DMS153 treated with DMSO at 0.1 percent for 48 hours (cell line): ENCODE measurements around the gene CTTNBP2.
A peak's percentile ranks its signal among the peaks of the same experiment; 100 is the strongest.

Source experiments
- DNase-seq: peaks from one replicate; lab custom pipeline; 2025; ENCODE audit not compliant: unreplicated experiment; lab: John Stamatoyannopoulos, UW

The CTTNBP2 gene

GRCh38 chr7:117873310-117874190 lies at the start of gene CTTNBP2:
CTTNBP2 (minus strand) TSS chr7:117873441; CDS start chr7:117873415, 26 bp downstream.
- DNase-seq, result no peak

- no peak for DNase-seq
Measured at GRCh38 chr7:117916309-117916708, 43.1 kb upstream of the CTTNBP2 start.

GRCh38 chr7:117912421-117912820 lies 39.2 kb upstream of the CTTNBP2 start:
- DNase-seq, result no peak

GRCh38 chr7:117908031-117908795 lies 35.0 kb upstream of the CTTNBP2 start:
- DNase-seq, result no peak

GRCh38 chr7:117907049-117907640 lies 33.9 kb upstream of the CTTNBP2 start:
- DNase-seq, result no peak

GRCh38 chr7:117902314-117902889 lies 29.2 kb upstream of the CTTNBP2 start:
- no peak for DNase-seq

GRCh38 chr7:117901089-117901797 lies 28.0 kb upstream of the CTTNBP2 start:
- DNase-seq, result peak; percentile 32

- DNase-seq, result no peak
Measured at GRCh38 chr7:117896339-117896738, 23.1 kb upstream of the CTTNBP2 start.

- no peak for DNase-seq
Measured at GRCh38 chr7:117895276-117895675, 22.0 kb upstream of the CTTNBP2 start.

- no peak for DNase-seq
Measured at GRCh38 chr7:117894037-117894436, 20.8 kb upstream of the CTTNBP2 start.

- no peak for DNase-seq
Measured at GRCh38 chr7:117892821-117893220, 19.6 kb upstream of the CTTNBP2 start.

GRCh38 chr7:117889611-117890010 lies 16.4 kb upstream of the CTTNBP2 start:
- no peak for DNase-seq

GRCh38 chr7:117888627-117889026 lies 15.4 kb upstream of the CTTNBP2 start:
- no peak for DNase-seq

- DNase-seq, result no peak
Measured at GRCh38 chr7:117882594-117882993, 9.4 kb upstream of the CTTNBP2 start.

- no peak for DNase-seq
Measured at GRCh38 chr7:117876761-117877160, 3.5 kb upstream of the CTTNBP2 start.

- DNase-seq, result no peak
Measured at GRCh38 chr7:117875566-117875965, 2.3 kb upstream of the CTTNBP2 start.

- DNase-seq, result no peak
Measured at GRCh38 chr7:117874191-117874700, 1.0 kb upstream of the CTTNBP2 start.

- no peak for DNase-seq
Measured at GRCh38 chr7:117872561-117873309, 506 bp downstream of the CTTNBP2 start.

- no peak for DNase-seq
Measured at GRCh38 chr7:117871778-117872538, 1.3 kb downstream of the CTTNBP2 start.
